ENCODE results near the gene ABCC5. TPM values are rescaled to one million over a fixed set of nuclear protein-coding genes. Genes with fewer than 3 reads are reported as not detected.
"Not testable (repeated sequence)": the region's sequence is repeated elsewhere in the genome, so short reads cannot be mapped to it uniquely, and the experiment has no call there.

Gene ABCC5
- total RNA-seq, 1 donor from 2014 or later: 18.7 TPM

DNA sequence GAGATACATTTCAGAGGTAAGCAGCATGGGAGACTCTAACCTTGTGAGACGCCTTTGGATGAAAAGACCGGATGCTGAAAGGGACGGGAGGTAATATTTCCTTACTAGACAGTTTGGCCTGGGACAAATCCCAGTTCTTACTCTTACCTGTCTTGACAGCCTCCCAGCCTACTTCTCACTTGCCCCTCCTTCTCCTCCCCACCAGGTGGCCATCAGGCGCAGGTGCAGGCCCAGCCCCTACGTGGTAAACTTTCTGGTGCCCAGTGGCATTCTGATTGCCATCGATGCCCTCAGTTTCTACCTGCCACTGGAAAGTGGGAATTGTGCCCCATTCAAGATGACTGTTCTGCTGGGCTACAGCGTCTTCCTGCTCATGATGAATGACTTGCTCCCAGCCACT, 20.1 kb upstream of the ABCC5 start:
- TF ChIP-seq, protein P1, sequence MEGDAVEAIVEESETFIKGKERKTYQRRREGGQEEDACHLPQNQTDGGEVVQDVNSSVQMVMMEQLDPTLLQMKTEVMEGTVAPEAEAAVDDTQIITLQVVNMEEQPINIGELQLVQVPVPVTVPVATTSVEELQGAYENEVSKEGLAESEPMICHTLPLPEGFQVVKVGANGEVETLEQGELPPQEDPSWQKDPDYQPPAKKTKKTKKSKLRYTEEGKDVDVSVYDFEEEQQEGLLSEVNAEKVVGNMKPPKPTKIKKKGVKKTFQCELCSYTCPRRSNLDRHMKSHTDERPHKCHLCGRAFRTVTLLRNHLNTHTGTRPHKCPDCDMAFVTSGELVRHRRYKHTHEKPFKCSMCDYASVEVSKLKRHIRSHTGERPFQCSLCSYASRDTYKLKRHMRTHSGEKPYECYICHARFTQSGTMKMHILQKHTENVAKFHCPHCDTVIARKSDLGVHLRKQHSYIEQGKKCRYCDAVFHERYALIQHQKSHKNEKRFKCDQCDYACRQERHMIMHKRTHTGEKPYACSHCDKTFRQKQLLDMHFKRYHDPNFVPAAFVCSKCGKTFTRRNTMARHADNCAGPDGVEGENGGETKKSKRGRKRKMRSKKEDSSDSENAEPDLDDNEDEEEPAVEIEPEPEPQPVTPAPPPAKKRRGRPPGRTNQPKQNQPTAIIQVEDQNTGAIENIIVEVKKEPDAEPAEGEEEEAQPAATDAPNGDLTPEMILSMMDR (IDR thresholded peaks at IDR 0.05; ENCODE audit: insufficient read depth, low read length, severe bottlenecking): no peak

DNA sequence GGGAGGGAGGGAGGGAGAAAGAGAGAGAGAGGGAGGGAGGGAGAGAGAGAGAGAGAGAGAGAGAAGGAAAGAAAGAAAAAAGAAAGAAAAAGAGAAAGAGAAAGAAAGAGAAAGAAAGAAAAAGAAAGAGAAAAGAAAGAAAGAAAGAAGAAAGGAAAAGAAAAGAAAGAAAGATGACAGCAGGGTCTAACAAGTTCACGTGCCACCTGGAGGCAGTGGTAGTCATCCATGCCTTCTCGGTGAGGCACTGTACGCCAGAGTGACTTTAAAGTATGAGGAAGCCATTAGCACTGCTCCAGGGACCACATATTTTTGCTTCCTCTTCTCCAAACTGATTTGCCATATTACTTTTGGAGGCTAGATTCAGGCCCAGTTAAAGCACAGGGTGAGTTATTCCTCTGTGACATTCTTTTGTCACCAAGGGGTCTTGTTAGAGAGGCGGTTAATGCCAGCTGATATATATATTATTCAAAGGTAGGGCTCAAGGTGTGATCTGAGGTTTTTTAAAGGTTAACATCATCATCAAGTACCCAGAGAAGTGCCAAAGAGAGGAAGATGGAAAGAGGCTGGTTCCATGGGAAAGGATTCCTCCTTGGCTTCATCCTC, 13.6 kb upstream of the ABCC5 start, which contains the start of gene HTR3D:
HTR3D (plus strand) TSS at position 556 of the 606 bp plus-strand sequence; CDS start at position 556, 0 bp downstream.
- no peaks in the 10 kb centered on the region for H3K27me3 ChIP-seq (ENCODE audit: control insufficient read depth, insufficient read depth, low read length)
- FAIRE-seq (no peak), DNase-seq (ENCODE audit: low read depth) (no peak)
- TF ChIP-seq, protein P1 (IDR thresholded peaks at IDR 0.05; ENCODE audit: insufficient read depth, low read length, severe bottlenecking): no peak
- H3K4me3 ChIP-seq (ENCODE audit: low read depth, low read length): no peak within 1 kb of the TSS
- H3K36me3 ChIP-seq (ENCODE audit: control insufficient read depth, insufficient read depth, low read length): no peaks in the 10 kb centered on the region

More for the DNA sequence above, 20.1 kb upstream of the ABCC5 start:
- Histone ChIP-seq H3K4me3 (ENCODE audit: low read depth, low read length) (no peak overlapping the region), H3K27me3 (ENCODE audit: control insufficient read depth, insufficient read depth, low read length) (no peaks in the 10 kb centered on the region), H3K36me3 (ENCODE audit: control insufficient read depth, insufficient read depth, low read length) (no peaks in the 10 kb centered on the region)
- DNase-seq (ENCODE audit: low read depth): no peak
- no peak for FAIRE-seq

DNA sequence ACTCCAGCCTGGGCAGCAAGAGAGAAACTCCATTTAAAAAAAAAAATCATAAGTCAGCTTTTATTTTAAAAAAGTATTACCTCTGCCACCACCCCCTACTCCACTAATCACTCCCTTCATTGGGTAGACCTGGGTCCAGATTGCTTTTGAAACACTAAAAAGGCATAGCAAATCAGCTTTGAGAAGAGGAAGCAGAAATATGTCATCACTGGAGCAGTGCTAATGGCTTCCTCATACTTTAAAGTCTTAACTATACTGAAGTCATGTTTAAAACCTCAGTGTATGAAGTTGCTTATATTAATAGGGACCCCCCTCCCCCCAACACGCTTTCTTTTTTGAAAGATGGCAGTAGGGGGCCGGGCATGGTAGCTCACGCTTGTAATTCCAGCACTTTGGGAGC, 12.9 kb upstream of the ABCC5 start:
- no peaks in the 10 kb centered on the region for H3K27me3 ChIP-seq (ENCODE audit: control insufficient read depth, insufficient read depth, low read length)
- DNase-seq (ENCODE audit: low read depth) (no peak), FAIRE-seq (no peak)
- H3K36me3 ChIP-seq (ENCODE audit: control insufficient read depth, insufficient read depth, low read length): no peaks in the 10 kb centered on the region
- no peak overlapping the region for H3K4me3 ChIP-seq (ENCODE audit: low read depth, low read length)
- TF ChIP-seq, protein P1 (IDR thresholded peaks at IDR 0.05; ENCODE audit: insufficient read depth, low read length, severe bottlenecking): no peak

DNA sequence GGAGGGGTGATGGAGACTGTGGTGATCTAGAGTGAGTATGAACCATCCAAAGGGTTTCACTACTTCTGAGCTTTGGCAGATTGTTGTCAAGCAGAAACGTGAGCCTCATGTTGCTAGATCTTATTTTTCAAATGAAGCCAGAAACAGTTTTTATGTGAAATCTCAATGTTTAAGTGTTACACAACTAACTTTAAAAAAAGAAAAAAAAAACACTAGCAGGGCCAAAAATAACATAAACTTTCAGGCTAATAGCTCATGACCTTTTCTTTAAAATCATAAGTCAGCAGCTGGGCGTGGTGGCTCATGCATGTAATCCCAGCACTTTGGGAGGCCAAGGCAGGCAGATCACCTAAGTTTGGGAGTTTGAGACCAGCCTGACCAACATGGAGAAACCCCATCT, 11.8 kb upstream of the ABCC5 start:
- no peaks in the 10 kb centered on the region for H3K36me3 ChIP-seq (ENCODE audit: control insufficient read depth, insufficient read depth, low read length)
- H3K4me3 ChIP-seq (ENCODE audit: low read depth, low read length): no peak overlapping the region
- no peaks in the 10 kb centered on the region for H3K27me3 ChIP-seq (ENCODE audit: control insufficient read depth, insufficient read depth, low read length)
- DNase-seq (ENCODE audit: low read depth) (no peak), FAIRE-seq (no peak)
- TF ChIP-seq, protein P1 (IDR thresholded peaks at IDR 0.05; ENCODE audit: insufficient read depth, low read length, severe bottlenecking): no peak

DNA sequence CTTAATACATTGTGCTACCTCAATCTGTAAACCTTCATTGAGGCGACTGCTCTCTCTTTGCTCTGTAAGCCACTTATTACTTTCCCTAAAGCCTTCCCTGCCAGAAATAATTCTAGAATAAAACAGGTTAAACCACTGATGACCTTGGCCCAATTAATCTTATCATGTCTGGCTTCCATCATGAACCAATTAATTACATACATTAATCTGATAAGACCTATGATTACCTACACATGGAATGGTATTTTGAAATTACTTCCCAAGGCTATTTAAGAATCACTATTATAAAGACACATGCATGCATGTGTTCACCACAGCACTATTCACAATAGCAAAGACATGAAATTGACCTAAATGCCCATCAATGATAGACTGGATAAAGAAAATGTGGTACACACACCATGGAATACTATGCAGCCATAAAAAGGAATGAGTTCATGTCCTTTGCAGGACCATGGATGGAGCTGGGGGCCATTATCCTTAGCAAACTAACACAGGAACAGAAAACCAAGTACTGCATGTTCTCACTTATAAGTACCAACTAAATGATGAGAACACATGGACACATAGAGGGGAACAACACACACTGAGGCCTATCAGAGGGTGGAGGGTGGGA, 10.7 kb upstream of the ABCC5 start:
- not testable (repeated sequence) for FAIRE-seq; H3K4me3 ChIP-seq (ENCODE audit: low read depth, low read length); H3K27me3 ChIP-seq (ENCODE audit: control insufficient read depth, insufficient read depth, low read length); H3K36me3 ChIP-seq (ENCODE audit: control insufficient read depth, insufficient read depth, low read length); DNase-seq (ENCODE audit: low read depth)

DNA sequence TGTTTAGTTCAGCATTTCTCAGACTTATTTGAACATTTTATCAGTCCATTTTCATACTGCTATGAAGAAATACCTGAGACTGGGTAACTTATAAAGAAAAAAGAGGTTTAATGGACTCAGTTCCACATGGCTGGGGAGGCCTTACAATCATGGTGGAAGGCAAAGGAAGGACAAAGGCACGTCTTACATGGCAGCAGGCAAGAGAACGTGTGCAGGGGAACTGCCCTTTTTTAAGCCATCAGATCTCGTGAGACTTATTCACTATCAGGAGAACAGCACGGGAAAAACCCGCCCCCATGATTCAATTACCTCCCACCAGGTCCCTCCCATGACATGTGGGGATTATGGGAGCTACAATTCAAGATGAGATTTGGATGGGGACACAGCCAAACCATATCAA, 7.6 kb upstream of the ABCC5 start:
- DNase-seq (ENCODE audit: low read depth); H3K27me3 ChIP-seq (ENCODE audit: control insufficient read depth, insufficient read depth, low read length); H3K4me3 ChIP-seq (ENCODE audit: low read depth, low read length); H3K36me3 ChIP-seq (ENCODE audit: control insufficient read depth, insufficient read depth, low read length); FAIRE-seq: not testable (repeated sequence)

DNA sequence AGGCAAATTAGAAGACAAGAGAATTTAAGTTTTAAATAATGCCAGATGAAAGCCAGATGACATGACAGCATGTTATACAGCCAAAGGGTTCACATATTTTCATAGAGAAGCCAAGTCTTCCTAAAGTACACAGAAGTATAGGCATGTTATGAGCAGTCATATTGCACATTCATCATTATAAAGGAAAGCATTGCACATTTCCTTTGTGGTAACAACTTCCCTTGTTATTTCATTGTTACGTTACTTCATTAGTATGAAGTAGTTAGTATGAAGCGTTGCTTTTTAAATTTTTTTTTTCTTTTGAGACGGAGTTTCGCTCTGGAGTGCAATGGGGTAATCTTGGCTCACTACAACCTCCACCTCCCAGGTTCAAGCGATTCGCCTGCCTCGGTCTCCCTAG, 4.6 kb upstream of the ABCC5 start:
- FAIRE-seq (no peak), DNase-seq (ENCODE audit: low read depth) (peak; percentile 49)
- TF ChIP-seq, protein P1 (IDR thresholded peaks at IDR 0.05; ENCODE audit: insufficient read depth, low read length, severe bottlenecking): no peak
- Histone ChIP-seq H3K4me3 (ENCODE audit: low read depth, low read length) (no peak overlapping the region), H3K36me3 (ENCODE audit: control insufficient read depth, insufficient read depth, low read length) (no peaks in the 10 kb centered on the region), H3K27me3 (ENCODE audit: control insufficient read depth, insufficient read depth, low read length) (no peaks in the 10 kb centered on the region)

Measured in bronchial epithelial cell (primary cell).